ENCODE data around the gene PTPRT.

The PTPRT gene

GRCh38 chr20:43096126-43096930, 93.4 kb downstream of the PTPRT start:
- no peak for DNase-seq

DNA sequence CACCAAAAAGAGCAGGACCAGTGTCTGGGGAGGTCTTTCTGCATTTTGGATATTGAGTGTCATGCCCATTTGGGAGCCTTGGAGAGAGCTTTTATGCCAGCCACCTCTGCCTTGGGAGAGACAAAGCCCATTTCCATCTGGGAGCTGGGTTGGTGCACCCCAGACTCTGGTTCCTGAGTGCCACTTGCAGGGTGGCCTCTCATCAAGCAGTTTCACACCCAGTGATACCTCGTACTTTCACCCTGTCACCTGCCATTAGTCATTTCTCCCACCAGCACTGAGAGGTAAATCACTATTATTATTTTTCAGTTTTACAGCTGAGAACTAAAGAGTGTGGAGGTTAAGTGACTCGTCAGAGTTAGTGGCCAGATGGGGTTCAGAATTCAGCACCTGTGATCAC, 94.7 kb downstream of the PTPRT start:
- no peak for DNase-seq

- DNase-seq = no peak
Observed at GRCh38 chr20:43092386-43093088, 97.2 kb downstream of the PTPRT start.

DNA sequence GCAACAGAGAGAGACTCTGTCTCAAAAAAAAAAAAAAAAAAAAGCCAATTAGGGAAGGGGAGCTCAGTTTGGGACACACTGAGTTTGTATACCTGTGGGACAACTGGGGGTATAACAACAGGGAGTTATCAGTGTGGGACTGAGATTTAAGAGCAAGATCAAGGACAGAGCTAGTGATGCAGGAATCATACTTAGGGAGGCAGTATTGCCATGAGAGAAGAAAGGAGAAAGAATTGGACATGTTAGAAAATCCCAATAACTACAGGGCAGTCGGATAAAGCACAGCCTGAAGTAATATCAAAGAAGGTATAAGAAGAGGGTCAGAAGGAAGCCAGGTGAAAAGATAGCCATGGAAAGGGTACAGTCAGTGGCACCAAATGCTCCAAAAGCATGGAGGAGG, 121.2 kb downstream of the PTPRT start:
- no peak for DNase-seq

DNA sequence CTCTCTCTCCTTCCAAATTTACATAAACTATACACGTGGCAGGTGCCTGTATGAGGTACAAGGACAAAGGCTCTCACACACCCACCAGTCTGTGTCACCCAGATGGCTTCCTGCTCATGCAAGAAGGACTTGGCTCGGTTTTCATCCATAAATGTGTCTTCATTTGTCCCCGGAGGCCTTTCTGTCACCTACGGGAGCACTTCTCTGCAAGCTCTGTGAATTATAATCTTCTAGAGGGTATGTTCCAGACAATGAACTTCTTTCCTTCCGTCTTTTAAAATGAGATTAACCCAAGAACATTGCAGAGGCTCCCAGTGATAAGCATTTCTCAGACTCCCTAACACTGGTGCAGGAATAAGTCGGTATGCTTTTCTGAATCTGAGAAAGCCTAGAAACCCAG, 123.6 kb downstream of the PTPRT start:
- DNase-seq = no peak

- DNase-seq = no peak
Observed at GRCh38 chr20:43065299-43065698, 124.4 kb downstream of the PTPRT start.

- no peak for DNase-seq
Observed at GRCh38 chr20:43058077-43058476, 131.6 kb downstream of the PTPRT start.

GRCh38 chr20:43057317-43057716, 132.4 kb downstream of the PTPRT start:
- DNase-seq = no peak

DNA sequence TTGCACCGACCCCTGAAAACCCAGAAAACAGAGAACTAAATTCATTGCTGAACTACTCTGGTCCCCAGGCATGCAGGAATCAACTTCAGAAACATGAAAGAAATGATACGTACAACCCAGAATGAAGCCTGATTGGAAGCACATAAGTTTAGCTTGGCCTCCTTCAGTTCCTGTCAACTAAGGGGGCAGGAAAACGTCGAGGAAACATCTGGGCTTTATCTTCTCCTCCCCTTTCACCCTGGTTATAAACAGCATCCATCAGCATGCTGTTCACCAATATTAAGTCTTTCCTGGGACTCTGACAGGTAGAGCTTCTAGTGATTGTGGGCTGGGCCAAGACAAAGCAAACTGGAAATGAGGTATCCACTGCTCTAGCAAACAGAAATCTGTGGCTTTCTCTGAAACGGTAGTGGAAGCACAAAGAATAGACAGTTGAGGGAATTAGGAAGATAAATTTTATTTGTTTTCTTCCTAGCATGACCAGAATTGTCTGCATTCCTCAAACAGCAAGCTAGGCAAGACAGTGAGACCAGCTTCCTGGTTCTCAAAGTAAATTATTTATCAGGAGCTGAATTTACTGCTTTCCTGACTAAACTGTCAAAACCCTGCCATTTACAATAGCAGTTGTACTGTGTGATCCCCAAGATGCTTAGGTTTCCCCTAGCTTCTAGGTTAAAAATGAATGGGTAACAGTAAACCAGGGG, 134.4 kb downstream of the PTPRT start:
- no peak for DNase-seq

GRCh38 chr20:43052532-43052931, 137.2 kb downstream of the PTPRT start:
- DNase-seq = no peak

DNA sequence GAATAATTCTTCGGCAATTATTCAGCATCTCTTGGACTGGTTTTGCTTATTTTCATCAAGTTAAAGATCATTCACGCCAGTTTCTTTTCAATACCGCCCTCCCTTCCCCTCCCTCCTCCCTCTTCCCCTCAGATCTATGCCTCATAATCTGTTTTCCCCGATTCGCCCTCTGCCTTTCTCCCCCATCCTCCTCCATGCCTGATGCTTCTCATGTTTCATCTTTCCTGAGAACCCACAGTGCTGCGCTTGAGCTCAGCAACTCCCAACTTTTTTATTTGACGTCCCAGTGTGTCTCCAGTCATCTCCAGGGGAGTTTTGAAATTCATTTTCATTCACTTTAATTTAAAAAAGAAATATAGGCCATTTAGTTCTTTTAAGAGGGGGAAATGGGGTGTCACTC, 142.7 kb downstream of the PTPRT start:
- no peak for DNase-seq

GRCh38 chr20:43043887-43044286, 145.8 kb downstream of the PTPRT start:
- peak; percentile 74 for DNase-seq

DNA sequence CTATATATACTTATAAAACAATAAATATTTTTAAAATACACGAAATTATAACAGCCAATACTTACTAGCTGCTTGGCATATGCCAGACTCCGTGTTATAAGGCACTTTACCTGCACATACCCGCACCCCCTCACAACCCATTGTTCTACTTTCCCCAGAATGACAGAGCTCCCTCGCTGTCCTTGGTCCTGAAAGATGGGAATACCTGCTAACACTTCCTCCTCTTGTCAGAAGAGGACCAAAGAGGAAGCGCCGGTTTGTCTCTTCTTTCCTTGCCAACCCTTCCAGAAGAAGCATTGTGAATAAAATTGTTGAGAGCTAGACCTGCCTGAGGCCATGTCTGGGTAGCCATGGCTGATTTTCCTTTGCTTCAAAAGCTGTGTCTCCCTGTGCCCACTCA, 149.3 kb downstream of the PTPRT start:
- no peak for DNase-seq

DNA sequence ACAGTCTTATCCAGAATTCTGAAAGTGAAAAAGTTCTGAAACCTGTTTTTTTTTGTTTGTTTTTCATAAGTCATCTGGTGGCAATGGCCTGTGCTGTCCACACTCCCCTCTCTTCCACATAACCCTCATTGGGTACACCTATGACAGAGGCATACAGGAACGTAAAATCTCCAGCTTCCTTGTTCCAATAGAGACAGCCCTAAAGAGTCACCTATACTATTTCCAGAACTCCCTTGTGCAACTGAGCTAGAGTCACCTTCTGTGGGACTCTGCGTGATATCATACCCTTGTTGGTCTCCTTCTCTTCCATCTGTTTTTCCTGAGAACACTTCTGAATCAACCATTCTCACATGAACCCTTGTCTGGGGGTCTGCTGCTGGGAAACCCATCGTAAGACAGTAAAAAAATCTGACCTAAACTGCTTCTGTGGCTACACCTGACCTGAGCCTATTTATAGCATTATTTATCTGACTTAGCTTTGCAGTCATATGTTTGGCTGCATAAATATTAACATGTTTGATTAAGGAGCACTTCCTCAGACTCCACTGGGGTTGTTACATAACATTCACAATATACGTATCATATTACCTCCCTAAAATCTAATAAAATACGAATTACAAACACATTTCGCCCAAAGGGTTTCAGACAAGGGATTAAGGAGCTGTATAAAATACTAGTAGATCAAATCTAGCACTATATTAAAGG, 151.9 kb downstream of the PTPRT start:
- DNase-seq = peak; percentile 32

DNA sequence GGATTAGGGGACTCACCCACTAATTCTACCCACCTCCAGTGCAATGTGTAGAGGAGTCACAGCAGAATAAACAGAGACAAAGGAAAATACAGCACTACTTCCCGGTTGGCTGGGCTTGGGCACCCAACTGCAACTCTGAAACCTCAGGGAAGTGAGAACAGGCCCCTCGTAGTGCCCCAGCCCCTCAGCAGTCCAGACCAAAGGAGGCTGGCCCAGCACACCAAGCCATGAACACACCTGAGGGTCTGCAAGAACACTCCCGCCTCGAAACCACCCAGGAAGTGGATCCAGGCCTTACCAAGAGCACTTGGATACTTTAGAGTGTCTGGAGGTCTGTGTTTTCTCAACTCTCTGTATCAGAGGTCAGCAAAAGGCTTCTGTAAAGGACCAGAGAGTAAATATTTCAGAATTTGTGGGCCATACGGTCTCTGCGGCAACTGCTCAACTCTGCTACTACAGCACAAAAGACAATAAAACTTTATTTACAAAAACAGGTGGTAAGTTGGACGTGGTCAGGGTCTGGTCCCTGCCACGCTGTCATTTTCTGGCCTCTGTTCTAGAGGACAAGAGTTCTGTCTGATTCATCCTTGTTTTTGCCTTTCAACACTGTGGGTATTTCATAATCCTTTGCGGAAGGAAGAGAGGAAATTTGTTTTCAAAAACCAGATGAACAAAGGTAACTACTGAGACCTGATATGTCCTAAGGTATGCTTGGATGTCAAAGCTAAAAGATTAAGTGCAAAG, 154.6 kb downstream of the PTPRT start:
- no peak for DNase-seq

DNA sequence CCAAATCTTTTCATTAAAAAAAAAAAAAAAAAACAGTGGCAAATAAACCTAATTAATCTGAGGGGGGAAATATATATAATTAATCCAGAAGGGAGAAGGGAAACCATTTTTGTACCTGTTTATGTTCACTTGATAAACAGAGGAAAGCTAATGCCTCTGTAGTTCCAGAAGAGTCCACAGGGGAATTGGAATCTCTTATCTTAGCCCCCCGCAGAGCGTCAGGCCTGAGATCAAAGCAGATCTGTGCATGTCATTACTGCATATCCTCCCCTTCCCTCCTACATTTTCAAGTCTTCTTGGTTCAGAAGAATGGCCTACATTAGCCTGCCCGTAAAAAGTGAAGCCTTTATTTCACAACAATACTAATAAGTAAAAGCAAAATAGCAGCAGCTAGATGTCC, 157.2 kb downstream of the PTPRT start:
- no peak for DNase-seq

DNA sequence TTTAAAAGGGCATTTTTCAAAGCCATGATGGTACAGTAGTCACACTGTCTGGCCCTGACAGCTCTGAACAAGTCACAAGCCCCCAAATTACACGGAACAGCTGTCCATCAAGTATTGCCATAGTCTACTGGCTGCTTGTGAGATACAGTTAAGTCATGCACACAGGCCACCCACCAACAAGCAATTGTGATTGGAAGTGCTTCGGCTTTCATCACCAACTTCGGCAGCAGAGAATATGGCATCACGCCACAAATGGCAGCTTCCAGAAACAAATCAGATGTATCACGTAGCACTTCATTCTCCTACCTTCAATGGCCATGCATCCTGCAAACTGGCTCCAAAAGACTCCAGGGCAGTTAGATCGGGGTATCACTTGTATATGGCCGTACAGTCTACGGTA, 160.5 kb downstream of the PTPRT start:
- DNase-seq = no peak

- no peak for DNase-seq
Observed at GRCh38 chr20:43028470-43028869, 161.2 kb downstream of the PTPRT start.

DNA sequence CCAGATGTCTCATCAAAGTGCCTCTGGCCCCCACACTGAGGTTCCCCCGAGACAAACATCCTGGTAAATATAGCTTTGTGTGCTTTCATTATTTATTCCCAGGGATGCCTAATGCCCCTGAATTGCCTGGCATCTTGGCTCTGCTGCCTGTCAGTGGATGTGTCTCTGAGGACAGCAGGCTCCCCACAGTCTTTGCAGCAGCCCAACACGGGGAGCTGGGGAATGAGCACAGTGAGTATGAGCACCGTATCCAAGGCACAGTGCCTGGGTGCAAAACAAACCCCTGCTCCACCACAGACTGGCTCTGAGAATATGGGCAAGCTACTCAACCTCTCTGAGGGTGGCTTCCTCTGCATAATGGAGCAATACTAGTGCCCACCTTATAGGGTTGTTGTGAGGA, 165.9 kb downstream of the PTPRT start:
- no peak for DNase-seq

DNA sequence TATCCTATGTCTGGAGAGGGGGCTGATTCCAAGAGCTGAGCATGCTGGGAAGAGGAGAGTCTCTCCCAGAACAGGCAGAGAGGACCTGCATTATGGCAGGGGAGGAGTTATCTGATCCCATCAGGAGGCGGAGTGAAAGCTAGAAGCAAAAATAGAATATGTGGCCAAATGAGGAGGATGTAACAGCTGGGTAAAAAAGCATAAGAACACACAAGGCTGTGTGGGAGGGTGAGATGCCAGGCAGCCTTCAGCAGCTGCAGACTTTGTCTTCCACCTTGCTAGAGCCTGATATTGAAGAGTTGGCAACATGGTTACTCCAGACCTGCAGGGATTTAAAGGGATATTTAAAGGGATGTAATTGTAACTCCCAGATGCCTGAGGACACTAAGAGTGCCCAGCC, 167.1 kb downstream of the PTPRT start:
- DNase-seq = no peak

DNA sequence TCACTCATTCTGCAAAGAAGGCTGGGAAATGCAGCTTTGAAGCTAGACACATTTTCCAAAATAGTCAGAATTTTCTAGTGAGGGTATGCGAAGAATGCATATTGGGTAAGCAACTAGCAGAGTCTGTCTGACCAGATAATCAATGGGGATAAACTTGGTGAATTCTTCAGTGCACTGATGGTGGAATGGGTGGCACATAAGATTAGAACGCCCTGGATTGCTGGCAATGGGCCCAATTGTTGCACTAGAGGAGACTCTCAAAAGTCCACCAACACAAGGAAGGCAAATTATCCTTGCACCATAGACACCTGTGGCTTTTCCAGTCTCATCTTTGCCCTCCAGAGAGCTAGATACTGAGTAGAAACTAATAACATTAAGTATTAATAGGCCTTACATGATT, 167.6 kb downstream of the PTPRT start:
- DNase-seq = no peak

- DNase-seq = no peak
Observed at GRCh38 chr20:43017241-43018030, 172.3 kb downstream of the PTPRT start.
